ENCODE data around the gene CRHR1. TPM values are rescaled to one million over a fixed set of nuclear protein-coding genes. Genes with fewer than 3 reads are reported as not detected.

Gene CRHR1
- total RNA-seq, 1 donor from 2014 or later: not detected

DNA sequence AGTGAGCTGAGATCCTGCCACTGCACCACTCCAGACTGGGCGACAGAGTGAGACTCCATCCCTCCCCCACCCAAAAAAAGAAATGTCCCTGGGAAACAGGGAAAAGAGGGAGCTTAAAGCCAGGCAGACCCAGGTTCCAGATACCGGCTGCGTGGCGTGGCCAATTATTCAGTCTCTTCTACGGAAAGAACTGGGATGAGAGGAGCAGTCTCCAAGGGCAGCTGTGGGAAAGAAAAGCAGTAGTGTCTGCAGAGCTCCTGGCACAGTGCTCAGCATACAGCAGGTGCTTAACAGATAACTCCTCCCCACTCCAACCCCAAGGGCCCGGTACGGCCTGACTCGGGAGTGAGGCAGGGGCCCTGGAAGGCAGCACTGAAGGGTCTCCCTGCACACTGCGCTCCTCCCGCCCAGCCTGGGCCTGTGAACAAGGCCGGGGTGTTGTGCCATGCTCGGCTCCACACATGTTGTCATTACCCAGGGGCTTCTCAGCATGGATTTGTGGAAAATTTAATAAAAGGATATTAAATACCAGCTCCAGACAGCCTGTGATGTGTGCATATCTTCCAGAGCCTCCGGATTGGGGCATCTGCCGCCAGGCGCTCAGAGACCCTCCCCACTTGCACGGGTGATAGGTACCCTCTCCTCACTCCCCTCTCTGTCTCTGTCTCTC, 42.9 kb downstream of the CRHR1 start:
- no peak overlapping the region for H3K27ac Mint-ChIP-seq
- no peak overlapping the region for H3K4me3 Mint-ChIP-seq
- no peak for DNase-seq
- intact Hi-C loops (cut with micrococcal nuclease): no loop called here
- no peaks in the 10 kb centered on the region for H3K36me3 Mint-ChIP-seq (ENCODE audit: low read depth)
- no peaks in the 10 kb centered on the region for H3K9me3 Mint-ChIP-seq
- peaks cover 1% of the 10 kb centered on the region for H3K27me3 Mint-ChIP-seq
- H3K4me1 Mint-ChIP-seq: peaks cover 2% of the 10 kb centered on the region

GRCh38 chr17:45828171-45828570, 44.1 kb downstream of the CRHR1 start:
- Mint-ChIP-seq H3K4me3 (no peak overlapping the region), H3K27ac (no peak overlapping the region), H3K9me3 (no peaks in the 10 kb centered on the region), H3K27me3 (peaks cover 1% of the 10 kb centered on the region), H3K36me3 (ENCODE audit: low read depth) (no peaks in the 10 kb centered on the region), H3K4me1 (peaks cover 2% of the 10 kb centered on the region)
- intact Hi-C loops (cut with micrococcal nuclease): no loop called here
- no peak for DNase-seq

- DNase-seq: no peak
- Mint-ChIP-seq H3K9me3 (no peaks in the 10 kb centered on the region), H3K4me1 (peaks cover 2% of the 10 kb centered on the region), H3K27ac (no peak overlapping the region), H3K27me3 (peaks cover 1% of the 10 kb centered on the region), H3K36me3 (ENCODE audit: low read depth) (no peaks in the 10 kb centered on the region), H3K4me3 (no peak overlapping the region)
- intact Hi-C loops (cut with micrococcal nuclease): no loop called here
Measured at GRCh38 chr17:45828582-45829133, 44.5 kb downstream of the CRHR1 start.

DNA sequence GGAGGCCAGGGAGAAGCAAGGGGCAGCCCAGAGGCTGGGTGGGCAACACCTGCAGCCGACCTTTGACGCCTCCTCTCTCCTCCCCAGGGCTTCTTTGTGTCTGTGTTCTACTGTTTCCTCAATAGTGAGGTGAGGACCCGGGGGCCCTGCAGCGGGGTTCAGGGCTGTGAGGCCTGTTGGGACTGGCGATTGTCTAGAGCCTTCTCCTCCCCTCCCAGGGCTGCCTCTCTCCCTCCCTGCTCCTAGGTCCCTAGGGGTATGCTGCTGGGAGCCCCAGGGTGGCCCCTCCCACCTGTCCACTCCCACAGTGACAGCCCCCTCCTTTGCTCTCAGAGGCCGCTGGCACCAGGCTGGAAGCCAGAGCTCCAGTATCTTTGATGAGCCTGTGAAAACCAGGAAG, 49.8 kb downstream of the CRHR1 start:
- no peak overlapping the region for H3K27ac Mint-ChIP-seq
- no peaks in the 10 kb centered on the region for H3K36me3 Mint-ChIP-seq (ENCODE audit: low read depth)
- H3K27me3 Mint-ChIP-seq: no peaks in the 10 kb centered on the region
- H3K4me3 Mint-ChIP-seq: no peak overlapping the region
- H3K9me3 Mint-ChIP-seq: no peaks in the 10 kb centered on the region
- intact Hi-C loops (cut with micrococcal nuclease): loop anchor here (5.0 kb wide), 1 partner anchor 52 kb away; the partner anchor contains the start of gene CRHR1
- no peaks in the 10 kb centered on the region for H3K4me1 Mint-ChIP-seq
- no peak for DNase-seq

- H3K27me3 Mint-ChIP-seq: no peaks in the 10 kb centered on the region
- intact Hi-C loops (cut with micrococcal nuclease): loop anchor here (5.0 kb wide), 1 partner anchor 52 kb away; the partner anchor contains the start of gene CRHR1
- H3K4me3 Mint-ChIP-seq: no peak overlapping the region
- no peaks in the 10 kb centered on the region for H3K4me1 Mint-ChIP-seq
- no peak for DNase-seq
- H3K9me3 Mint-ChIP-seq: no peaks in the 10 kb centered on the region
- no peak overlapping the region for H3K27ac Mint-ChIP-seq
- H3K36me3 Mint-ChIP-seq (ENCODE audit: low read depth): no peaks in the 10 kb centered on the region
Measured at GRCh38 chr17:45834471-45835396, 50.6 kb downstream of the CRHR1 start.

DNA sequence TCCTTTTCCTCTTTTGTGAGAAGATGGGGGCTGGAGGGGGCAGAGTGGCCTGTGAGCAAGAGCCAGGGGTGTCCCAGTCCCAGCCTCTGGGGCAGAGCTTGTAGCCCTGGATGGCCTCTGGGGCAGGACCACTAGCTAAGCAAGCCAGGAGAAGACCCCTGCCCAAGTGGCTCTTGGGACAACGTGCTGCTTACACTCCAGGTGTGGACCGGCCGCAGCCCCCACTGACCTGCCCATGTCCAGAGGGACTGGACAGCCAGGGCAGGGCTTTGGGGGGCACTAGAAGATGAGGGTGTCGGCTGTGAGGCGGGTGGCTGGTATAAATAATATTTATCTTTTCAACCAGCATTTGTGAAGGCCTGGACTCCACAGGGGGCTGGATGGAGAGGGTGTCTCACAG, 51.4 kb downstream of the CRHR1 start:
- no peak overlapping the region for H3K27ac Mint-ChIP-seq
- no peak overlapping the region for H3K4me3 Mint-ChIP-seq

GRCh38 chr17:45836047-45837044, 52.2 kb downstream of the CRHR1 start:
- Mint-ChIP-seq H3K9me3 (no peaks in the 10 kb centered on the region), H3K4me1 (no peaks in the 10 kb centered on the region), H3K27me3 (no peaks in the 10 kb centered on the region), H3K27ac (no peak overlapping the region), H3K4me3 (no peak overlapping the region), H3K36me3 (ENCODE audit: low read depth) (no peaks in the 10 kb centered on the region)
- intact Hi-C loops (cut with micrococcal nuclease): no loop called here
- no peak for DNase-seq

More for the DNA sequence above, 51.4 kb downstream of the CRHR1 start:
- H3K9me3 Mint-ChIP-seq: no peaks in the 10 kb centered on the region
- no peaks in the 10 kb centered on the region for H3K27me3 Mint-ChIP-seq
- no peaks in the 10 kb centered on the region for H3K4me1 Mint-ChIP-seq
- intact Hi-C loops (cut with micrococcal nuclease): no loop called here
- DNase-seq: no peak
- no peaks in the 10 kb centered on the region for H3K36me3 Mint-ChIP-seq (ENCODE audit: low read depth)

DNA sequence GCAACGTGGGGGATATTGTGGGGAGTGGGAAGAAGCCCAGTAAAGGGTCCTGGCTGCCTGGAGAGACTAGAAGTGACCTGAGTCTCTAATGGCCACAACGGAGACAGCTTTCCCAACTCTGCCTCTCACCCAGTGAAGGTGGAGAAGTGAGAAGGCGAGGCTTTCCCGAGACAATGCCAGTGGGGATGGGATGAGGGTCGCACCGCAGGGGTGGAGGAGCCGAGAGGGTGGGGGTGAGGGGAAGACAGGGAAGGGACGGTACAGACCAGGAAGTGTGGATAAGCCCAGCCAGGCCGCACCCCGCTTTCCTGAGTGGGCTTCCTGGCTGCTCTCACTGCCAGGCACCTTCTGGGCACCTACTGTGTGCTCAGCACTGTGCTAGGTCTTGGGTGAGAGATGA, 53.1 kb downstream of the CRHR1 start:
- no peak overlapping the region for H3K4me3 Mint-ChIP-seq
- no peaks in the 10 kb centered on the region for H3K36me3 Mint-ChIP-seq (ENCODE audit: low read depth)
- no peaks in the 10 kb centered on the region for H3K4me1 Mint-ChIP-seq
- DNase-seq: no peak
- H3K9me3 Mint-ChIP-seq: no peaks in the 10 kb centered on the region
- no peaks in the 10 kb centered on the region for H3K27me3 Mint-ChIP-seq
- intact Hi-C loops (cut with micrococcal nuclease): no loop called here
- no peak overlapping the region for H3K27ac Mint-ChIP-seq

DNA sequence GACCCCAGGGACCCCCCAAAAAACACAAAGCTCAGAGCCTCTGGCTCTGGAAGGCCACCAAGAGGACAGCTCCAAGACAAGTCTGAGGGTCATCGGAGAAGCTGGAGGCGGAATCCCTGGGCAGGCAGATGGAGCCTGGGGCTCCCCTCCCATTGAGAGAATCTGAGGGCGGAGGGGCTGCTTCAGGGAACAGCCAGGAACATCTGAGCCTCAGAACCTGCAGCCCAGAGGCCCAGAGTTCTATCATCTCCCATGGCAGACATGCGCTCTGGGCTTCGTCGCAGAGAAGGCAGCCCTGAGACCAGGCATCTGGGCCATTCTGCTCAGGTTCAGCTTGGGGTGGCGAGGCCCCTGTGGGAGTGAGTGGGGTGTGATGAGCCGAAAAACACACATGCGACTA, 53.5 kb downstream of the CRHR1 start:
- no peak overlapping the region for H3K4me3 Mint-ChIP-seq
- intact Hi-C loops (cut with micrococcal nuclease): no loop called here
- DNase-seq: no peak

DNA sequence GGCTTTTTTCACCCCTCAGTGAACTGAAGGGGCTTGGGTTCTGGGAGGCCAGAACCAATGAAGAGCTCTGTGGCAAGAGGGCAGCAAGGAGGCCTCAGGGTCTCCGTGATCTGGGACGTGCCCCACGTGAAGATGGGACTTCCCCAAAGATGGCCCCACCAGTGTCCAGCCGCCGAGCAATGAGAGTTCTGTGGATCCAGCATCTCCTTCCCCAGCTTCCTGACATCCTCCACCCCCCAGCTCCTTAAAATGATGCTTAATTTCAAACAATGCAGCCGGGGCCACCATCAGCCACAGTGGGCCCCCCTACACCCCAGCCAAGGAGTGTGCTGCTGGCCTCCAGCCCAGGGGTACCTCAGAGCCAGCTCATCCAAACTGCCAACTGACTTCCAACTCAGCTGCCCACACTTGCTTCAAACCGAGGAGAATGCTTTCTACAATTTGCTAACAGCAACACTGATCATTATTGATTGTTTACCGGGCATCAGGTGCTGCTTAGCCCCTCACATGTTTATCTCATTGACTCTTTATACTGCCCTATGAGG, 54.7 kb downstream of the CRHR1 start:
- no peak overlapping the region for H3K27ac Mint-ChIP-seq
- no peak for DNase-seq
- no peak overlapping the region for H3K4me3 Mint-ChIP-seq
- intact Hi-C loops (cut with micrococcal nuclease): no loop called here
- H3K36me3 Mint-ChIP-seq (ENCODE audit: low read depth): no peaks in the 10 kb centered on the region
- H3K27me3 Mint-ChIP-seq: no peaks in the 10 kb centered on the region
- H3K9me3 Mint-ChIP-seq: no peaks in the 10 kb centered on the region
- no peaks in the 10 kb centered on the region for H3K4me1 Mint-ChIP-seq

More for the DNA sequence above, 53.5 kb downstream of the CRHR1 start:
- H3K4me1 Mint-ChIP-seq: no peaks in the 10 kb centered on the region
- H3K9me3 Mint-ChIP-seq: no peaks in the 10 kb centered on the region
- no peaks in the 10 kb centered on the region for H3K27me3 Mint-ChIP-seq
- no peak overlapping the region for H3K27ac Mint-ChIP-seq
- H3K36me3 Mint-ChIP-seq (ENCODE audit: low read depth): no peaks in the 10 kb centered on the region

DNA sequence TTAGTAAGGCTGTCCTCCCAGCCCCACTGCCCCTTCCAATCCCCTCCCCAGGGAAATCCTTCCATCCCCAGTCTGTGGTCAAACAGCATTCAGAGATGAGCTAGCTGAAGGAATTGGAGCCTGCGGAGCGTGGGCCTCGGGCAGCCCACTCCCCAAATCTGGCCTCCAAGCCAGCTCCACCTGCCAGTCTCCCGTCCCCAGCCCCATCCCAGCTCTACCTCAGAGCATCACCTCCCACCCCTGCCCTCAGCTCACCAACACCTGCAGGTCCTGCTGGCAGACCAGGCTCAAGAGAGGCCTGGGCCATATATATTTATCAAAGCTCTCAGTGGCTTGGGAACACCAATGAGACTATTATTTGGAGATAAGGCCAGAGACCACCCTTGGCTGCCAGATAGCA, 55.3 kb downstream of the CRHR1 start:
- H3K9me3 Mint-ChIP-seq: no peaks in the 10 kb centered on the region
- H3K4me3 Mint-ChIP-seq: no peak overlapping the region
- no peaks in the 10 kb centered on the region for H3K27me3 Mint-ChIP-seq
- no peaks in the 10 kb centered on the region for H3K36me3 Mint-ChIP-seq (ENCODE audit: low read depth)
- intact Hi-C loops (cut with micrococcal nuclease): no loop called here
- H3K4me1 Mint-ChIP-seq: no peaks in the 10 kb centered on the region
- DNase-seq: no peak
- no peak overlapping the region for H3K27ac Mint-ChIP-seq

- intact Hi-C loops (cut with micrococcal nuclease): no loop called here
- DNase-seq: no peak
- Mint-ChIP-seq H3K27ac (no peak overlapping the region), H3K9me3 (no peaks in the 10 kb centered on the region), H3K4me3 (no peak overlapping the region), H3K36me3 (ENCODE audit: low read depth) (no peaks in the 10 kb centered on the region), H3K27me3 (no peaks in the 10 kb centered on the region), H3K4me1 (no peaks in the 10 kb centered on the region)
Measured at GRCh38 chr17:45841186-45841585, 57.1 kb downstream of the CRHR1 start.

DNA sequence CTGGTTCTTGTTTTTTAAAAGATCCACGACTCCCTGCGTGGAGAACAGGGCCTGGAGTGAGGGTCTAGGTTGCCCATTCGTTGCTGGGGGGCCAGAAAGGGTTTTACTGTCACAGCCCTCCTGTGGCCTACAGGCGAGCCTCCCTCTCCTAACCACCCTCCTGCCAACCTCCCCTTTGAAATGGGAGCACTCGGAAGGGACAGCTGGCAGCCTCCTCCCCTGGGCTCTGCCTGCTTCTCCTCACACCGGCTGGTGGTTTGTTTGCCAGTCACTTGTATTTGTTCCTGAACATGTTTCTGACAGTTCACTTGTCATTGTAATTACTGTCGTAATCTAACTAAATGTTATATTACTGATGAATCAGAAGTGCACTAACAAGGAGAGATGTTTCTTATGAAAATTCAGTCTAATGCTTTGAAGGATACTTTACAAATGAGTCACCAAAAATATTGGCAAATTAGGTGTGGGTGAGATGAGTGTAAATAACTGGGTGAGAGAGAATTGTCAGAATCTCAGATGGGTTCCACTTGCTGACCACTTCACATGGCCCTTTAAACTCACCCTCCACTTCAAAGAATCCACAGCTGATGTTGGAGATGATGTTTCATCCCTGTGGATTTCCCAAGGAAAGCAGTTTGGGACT, 57.9 kb downstream of the CRHR1 start:
- H3K9me3 Mint-ChIP-seq: no peaks in the 10 kb centered on the region
- intact Hi-C loops (cut with micrococcal nuclease): no loop called here
- H3K4me3 Mint-ChIP-seq: no peak overlapping the region
- no peaks in the 10 kb centered on the region for H3K4me1 Mint-ChIP-seq
- H3K27me3 Mint-ChIP-seq: no peaks in the 10 kb centered on the region
- no peak for DNase-seq
- H3K27ac Mint-ChIP-seq: no peak overlapping the region
- no peaks in the 10 kb centered on the region for H3K36me3 Mint-ChIP-seq (ENCODE audit: low read depth)

Data from activated CD4-positive, alpha-beta T cell treated with anti-CD3 and anti-CD28 coated beads, Interleukin-2, amount 10 ng/mL, durations not matched to agents 24 days and 14 days (primary cell).